ENCODE results near the gene LCAT. TPM values are rescaled to one million over a fixed set of nuclear protein-coding genes. Genes with fewer than 3 reads are reported as not detected.

LCAT gene
- total and polyA plus RNA-seq, 2 experiments from 2014 or later = 13.4 to 13.8 TPM

- peak in 1 of 2 donors; percentile 33 for DNase-seq (ENCODE audit: low read depth in 1 of 2, low spot score in 1 of 2)
- peaks cover 7% of the 10 kb centered on the region for H3K4me1 ChIP-seq (ENCODE audit: low read depth)
- no peak for TF ChIP-seq CTCF (IDR thresholded peaks at IDR 0.05; ENCODE audit: low read depth, low read length)
- H3K9me3 ChIP-seq (ENCODE audit: low read depth) = no peaks in the 10 kb centered on the region
- peak overlapping the region; percentile 59 for H3K27ac ChIP-seq
- H3K4me3 ChIP-seq = no peak overlapping the region
- H3K36me3 ChIP-seq = peaks cover 2% of the 10 kb centered on the region
- H3K27me3 ChIP-seq = no peaks in the 10 kb centered on the region
Observed at GRCh38 chr16:67966549-67967182, 22.7 kb upstream of the LCAT start.

GRCh38 chr16:67965668-67966548, 22.0 kb upstream of the LCAT start:
- TF ChIP-seq CTCF (IDR thresholded peaks at IDR 0.05; ENCODE audit: low read depth, low read length) = no peak

GRCh38 chr16:67964477-67965131, 20.7 kb upstream of the LCAT start:
- no peak overlapping the region for H3K4me3 ChIP-seq
- no peaks in the 10 kb centered on the region for H3K9me3 ChIP-seq (ENCODE audit: low read depth)
- DNase-seq (ENCODE audit: low read depth in 1 of 2, low spot score in 1 of 2) = no peak
- H3K27me3 ChIP-seq = no peaks in the 10 kb centered on the region
- H3K36me3 ChIP-seq = peaks cover 11% of the 10 kb centered on the region
- TF ChIP-seq CTCF (IDR thresholded peaks at IDR 0.05; ENCODE audit: low read depth, low read length) = no peak
- H3K27ac ChIP-seq = no peak overlapping the region
- peaks cover 7% of the 10 kb centered on the region for H3K4me1 ChIP-seq (ENCODE audit: low read depth)

More at GRCh38 chr16:67965668-67966548, 22.0 kb upstream of the LCAT start:
- Histone ChIP-seq H3K36me3 (peaks cover 6% of the 10 kb centered on the region), H3K9me3 (ENCODE audit: low read depth) (no peaks in the 10 kb centered on the region), H3K4me1 (ENCODE audit: low read depth) (peaks cover 7% of the 10 kb centered on the region), H3K4me3 (no peak overlapping the region), H3K27ac (peak overlapping the region; percentile 59), H3K27me3 (no peaks in the 10 kb centered on the region)
- DNase-seq (ENCODE audit: low read depth in 1 of 2, low spot score in 1 of 2) = no peak

GRCh38 chr16:67963662-67964321, 19.9 kb upstream of the LCAT start:
- peak in 1 of 2 donors; percentile 52 for DNase-seq (ENCODE audit: low read depth in 1 of 2, low spot score in 1 of 2)
- H3K9me3 ChIP-seq (ENCODE audit: low read depth) = no peaks in the 10 kb centered on the region
- TF ChIP-seq CTCF (IDR thresholded peaks at IDR 0.05; ENCODE audit: low read depth, low read length) = no peak
- no peaks in the 10 kb centered on the region for H3K27me3 ChIP-seq
- no peak overlapping the region for H3K4me3 ChIP-seq
- peaks cover 7% of the 10 kb centered on the region for H3K4me1 ChIP-seq (ENCODE audit: low read depth)
- H3K36me3 ChIP-seq = peaks cover 11% of the 10 kb centered on the region
- no peak overlapping the region for H3K27ac ChIP-seq

- no peaks in the 10 kb centered on the region for H3K27me3 ChIP-seq
- H3K27ac ChIP-seq = no peak overlapping the region
- H3K9me3 ChIP-seq (ENCODE audit: low read depth) = no peaks in the 10 kb centered on the region
- peaks cover 11% of the 10 kb centered on the region for H3K36me3 ChIP-seq
- DNase-seq (ENCODE audit: low read depth in 1 of 2, low spot score in 1 of 2) = no peak
- TF ChIP-seq CTCF (IDR thresholded peaks at IDR 0.05; ENCODE audit: low read depth, low read length) = no peak
- H3K4me3 ChIP-seq = no peak overlapping the region
- H3K4me1 ChIP-seq (ENCODE audit: low read depth) = peaks cover 7% of the 10 kb centered on the region
Observed at GRCh38 chr16:67963292-67963661, 19.4 kb upstream of the LCAT start.
